Renal pelvis (tissue), 4 donors: ENCODE results near the gene NDST1. TPM values are rescaled to one million over a fixed set of nuclear protein-coding genes. Genes with fewer than 3 reads are reported as not detected.

Experiments used
- DNase-seq: peaks from one replicate; pipeline ENCODE4 v3.0.0-alpha.2; 2013
- polyA plus RNA-seq, 3 donors: library from polyadenylated mRNA; unstranded; fragments of 120-200 nt; gene quantifications; one replicate each; pipeline ENCODE4 v1.2.1, GENCODE V29; 2013; ENCODE audit not compliant: insufficient read length in 3 of 3

Gene NDST1
- polyA plus RNA-seq, 3 donors, result 56.8 to 67.7 (median 61.9) TPM

DNA sequence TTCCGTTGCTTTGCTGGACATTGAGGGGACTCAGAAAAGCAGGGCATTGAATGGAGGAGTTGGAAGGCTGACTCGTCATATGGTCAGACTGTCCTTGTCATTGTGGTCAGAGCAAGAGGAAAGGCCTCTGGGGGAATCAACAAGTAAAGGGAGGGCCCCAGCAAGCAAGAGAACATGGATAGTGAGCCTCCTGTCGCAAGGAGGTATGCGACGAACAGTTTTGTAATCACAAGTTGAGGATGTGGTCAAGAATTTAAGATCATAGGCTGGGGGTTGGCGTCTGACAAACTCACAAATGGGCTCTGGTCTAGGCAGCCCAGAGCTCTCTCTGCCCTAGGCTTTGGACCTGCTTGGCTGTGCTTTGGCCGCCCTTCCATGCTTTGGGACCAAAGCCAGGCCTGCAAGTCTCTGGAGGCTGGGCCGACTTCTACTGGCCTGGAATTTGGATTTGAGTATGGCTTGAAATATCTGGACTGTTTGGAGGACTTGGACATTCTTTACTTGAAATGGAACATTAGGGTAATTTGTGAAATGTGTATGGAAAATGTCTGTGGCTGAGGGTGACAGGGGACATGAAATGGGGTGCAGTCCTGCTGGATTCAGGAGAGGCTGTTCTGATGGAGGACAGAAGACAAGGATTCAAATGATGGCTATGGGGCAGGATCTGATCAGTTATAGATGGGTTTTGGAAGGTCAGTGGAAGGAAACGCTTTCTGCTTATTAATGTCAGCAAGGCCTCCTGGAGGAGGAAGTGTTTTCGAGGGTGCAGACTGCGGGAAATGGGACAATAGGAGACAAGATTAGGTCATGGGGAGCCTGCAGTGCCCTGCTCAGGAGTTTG is 19.2 kb upstream of the NDST1 start:
- DNase-seq, result no peak

DNA sequence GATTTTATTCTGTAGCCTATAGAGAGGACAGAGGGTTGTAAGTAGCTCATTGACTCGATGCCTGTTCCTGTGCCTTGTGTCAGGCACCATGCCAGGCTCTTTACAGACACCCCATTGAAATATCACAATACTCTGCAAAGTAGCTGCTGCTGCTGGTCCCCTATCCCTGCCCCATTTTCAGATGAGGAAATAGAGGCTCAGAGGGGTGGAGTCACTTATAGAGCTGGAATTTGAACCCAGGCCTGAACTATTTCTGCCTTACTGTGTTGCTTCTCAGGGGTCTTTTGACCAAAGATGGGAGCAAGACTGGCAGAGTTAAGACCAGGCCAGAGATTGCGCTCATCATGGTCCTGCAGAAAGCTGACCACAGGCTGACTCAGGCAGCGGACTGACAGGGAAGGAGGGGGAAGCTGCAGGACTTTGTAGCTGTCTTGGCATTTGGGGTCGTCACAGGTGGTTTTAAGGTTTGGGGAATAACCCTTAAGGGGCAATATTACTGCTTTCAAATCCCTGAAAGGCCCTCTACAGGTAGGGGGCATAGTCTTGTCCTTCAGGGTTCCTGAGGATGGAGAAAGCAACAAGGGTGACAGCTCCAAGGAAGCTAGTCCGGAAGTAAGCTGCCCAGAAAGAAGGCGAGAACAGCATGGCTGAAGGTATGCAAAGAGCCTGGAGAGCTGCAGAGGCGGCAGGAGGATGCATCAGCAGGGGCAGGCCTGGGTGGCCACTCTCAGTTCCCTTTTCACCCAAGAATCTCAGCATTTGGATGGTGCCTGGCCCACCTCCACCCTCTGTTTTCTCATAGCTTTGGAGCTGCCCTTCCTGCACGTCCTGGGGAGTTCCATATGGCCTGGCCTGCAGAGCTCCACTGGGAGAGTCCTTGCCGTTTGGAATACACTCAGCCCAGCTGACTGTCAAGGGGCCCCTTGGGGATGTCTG is 18.3 kb upstream of the NDST1 start:
- no peak for DNase-seq

DNA sequence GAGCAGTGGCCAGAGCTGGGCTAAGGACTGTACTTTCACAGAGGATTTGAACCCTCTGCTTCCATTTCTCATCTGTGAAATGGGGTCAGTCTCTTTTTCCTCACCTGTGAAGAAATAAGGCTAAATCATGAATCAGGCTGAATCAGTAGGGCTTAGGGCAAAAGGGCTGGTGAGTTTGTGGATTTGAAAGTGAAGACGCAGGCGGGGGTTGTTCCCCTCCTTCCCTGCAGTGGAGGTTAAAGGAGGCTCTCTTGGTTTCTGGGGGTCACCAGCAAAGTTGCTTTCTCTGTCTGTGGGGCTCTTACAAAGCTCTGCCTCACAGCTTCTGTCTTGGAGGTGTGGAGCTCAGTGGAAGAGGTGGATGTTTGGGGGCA is 17.6 kb upstream of the NDST1 start:
- DNase-seq, result no peak

DNA sequence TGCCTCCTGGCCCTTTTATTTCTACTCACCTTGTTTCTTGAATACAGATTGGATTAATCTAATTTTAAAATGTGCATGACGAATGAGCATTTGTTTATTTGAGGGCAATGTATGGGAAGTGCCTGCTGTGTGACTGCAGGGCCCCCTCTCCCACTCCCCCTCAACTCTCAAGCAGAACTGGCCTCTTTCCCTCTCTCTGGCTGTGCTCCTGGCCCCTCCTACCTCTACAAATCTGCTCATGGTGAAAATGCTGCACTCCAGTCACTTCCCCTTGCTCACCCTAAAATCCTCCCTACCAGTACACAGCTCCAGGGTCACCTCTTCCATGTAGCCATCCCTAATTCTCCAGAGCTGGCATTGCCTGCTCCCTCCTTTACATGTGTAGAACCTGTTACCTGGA is 17.2 kb upstream of the NDST1 start:
- no peak for DNase-seq

DNA sequence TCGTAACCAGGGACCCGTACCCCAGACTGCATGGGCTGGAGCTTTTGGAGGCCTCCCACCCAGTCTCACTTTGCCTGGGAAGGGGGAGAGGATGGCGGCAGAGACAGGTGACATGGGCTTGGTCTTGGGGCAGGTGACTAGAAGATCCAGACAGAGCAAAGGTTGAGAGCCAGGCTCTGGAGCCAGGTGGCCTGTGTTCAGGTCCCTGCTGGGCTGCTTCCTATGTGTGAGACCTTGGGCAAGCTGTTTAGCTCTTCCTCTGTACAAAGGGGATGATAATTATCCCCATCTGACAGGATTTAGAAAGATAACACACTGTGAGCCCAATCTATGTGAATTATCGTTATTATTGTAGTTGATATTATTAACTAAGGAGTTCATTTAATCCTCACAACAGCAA is 16.1 kb upstream of the NDST1 start:
- DNase-seq, result no peak

DNA sequence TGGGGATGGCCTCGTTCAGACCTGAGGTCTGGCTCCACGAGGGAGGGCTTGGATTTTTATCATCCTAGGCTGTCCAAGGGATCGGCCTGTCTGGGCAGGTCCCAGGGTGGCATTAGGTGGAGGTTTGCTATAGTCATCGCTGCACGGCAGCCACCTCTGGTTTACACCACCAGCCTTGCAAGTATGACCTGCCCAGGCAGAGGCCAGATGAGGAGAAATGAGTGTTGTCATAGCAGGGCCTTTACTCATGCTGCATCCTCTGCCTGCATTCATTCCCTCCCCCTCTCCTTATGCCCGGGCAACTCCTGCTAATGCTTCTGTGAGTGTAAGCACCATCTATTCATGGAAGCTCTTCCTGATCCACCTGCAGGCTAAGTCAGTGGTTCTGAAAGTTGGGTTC is 15.3 kb upstream of the NDST1 start:
- no peak for DNase-seq

DNA sequence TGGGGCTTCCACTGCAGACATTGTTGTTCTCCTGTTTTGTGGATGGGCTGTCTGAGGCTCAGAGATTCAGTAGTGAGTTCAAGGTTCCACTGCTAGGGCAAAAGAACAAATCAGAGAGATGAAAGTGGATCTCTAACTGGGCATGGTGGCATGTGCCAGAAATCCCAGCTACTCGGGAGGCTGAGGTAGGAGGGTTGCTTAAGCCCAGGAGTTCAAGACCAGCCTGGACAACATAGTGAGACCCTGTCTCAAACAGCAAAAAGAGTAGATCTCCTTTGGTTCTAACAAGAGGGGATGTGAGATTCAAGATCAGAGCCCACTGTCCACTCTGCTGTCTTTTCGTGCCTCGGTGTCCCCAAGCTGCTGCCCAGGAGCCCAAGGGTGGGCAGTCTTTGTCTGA is 11.8 kb upstream of the NDST1 start:
- no peak for DNase-seq

DNA sequence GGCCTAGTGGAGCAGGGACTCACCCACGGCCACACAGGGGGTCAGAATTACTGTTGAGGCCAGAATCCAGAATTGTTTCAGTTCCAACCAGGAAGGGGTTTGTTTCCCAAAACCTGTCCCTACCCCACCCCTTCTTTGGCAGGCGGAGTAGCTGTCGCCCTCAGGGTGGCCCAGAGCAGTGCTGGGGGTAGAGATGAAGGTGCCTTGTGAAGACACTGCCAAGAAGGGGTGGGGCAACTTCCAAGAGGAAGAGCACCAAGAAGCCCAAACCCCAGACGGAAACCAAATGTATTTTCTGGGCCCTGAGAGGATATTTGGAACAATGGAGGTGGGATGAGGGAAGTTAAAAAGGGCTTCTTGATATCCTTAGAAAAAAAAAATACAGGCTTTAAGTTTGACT is 11.4 kb upstream of the NDST1 start:
- DNase-seq, result no peak

DNA sequence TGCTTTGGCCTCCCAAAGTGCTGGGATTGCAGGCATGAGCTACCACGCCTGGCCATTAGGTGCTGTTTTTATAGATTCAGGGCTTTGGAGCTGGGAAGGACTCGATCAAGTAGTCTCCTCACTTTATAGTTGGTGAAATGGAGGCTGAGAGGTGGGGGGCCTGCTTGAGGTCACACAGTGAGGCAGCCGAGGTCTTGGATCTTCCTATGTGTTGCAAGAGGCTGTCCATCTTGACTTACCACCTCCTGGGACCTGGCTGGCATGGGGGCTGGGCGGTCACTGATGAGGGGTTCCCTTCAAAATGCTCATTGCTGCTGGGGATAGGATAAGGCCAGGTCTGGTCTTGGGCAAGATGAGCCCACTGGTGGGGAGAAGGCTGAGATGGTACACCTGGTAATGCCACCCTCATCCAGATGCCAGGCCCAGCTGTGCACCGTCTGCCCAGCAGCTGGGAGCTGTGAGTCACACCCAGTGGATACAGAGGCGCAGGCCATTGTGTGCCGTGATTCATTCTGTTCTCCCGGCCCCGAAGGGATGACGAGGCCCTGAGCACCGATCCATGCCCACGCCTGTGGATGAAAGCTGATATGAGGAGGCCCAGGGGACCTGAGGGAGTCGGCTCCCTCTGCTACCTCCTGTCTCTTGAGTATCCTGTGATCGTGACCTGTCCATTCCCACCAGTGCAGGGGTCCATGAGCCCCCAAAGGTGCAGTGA is 10.5 kb upstream of the NDST1 start:
- DNase-seq, result peak; percentile 81

DNA sequence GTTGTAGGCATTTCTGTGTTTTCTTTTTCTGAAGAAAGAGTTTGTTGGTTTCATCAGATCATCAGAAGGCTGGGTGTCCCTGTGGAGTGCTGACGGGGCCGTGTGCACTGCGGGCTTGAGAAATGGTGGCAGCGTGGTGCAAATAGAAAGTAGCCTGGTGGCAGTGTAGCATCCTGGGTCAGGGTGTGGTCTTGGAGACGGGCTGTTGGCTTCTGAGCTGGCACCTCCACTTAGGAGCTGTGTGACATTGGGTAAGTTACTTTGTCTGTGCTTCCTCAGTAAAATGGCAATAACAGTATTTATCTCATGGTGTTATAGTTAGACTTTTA is 10.0 kb upstream of the NDST1 start:
- DNase-seq, result no peak

DNA sequence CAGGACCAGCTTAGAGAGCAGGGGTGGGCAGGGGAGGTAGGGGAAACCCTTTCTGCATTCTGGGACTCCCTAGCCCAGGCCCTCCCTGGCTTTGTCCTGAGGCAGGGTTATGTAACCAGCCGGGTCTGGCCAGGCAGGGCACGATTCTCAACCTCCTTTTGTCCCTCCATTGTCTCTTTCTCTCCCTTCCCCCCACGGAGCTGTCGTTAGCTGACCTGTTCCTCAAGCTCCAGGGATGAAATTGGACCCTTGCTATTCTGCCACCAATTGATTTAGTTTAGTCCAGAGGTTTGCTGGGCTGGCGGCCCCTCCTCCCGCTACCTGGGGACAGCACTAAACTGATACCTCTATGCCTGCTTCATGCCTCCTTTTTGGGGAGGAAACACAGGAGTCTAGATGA is 9.4 kb upstream of the NDST1 start:
- DNase-seq, result no peak

DNA sequence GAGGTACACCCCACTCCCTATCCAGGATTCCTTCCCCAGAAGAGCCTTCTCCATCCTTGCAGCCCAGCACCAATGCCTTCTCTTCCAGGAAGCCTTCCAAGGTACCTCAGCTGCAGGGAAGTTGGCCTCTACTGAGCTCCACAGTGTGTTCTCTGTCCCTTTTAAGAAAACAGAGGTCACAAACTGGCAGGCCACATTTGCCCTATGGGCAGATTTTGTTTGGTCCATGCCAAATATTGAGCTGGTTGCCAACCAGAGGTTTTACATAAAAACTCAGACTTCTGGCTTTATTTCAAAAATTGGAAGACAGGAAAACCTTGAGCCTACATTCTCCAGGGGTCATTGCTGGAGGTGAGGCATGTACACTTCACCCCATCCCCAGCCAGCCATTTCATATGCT is 9.0 kb upstream of the NDST1 start:
- DNase-seq, result no peak

DNA sequence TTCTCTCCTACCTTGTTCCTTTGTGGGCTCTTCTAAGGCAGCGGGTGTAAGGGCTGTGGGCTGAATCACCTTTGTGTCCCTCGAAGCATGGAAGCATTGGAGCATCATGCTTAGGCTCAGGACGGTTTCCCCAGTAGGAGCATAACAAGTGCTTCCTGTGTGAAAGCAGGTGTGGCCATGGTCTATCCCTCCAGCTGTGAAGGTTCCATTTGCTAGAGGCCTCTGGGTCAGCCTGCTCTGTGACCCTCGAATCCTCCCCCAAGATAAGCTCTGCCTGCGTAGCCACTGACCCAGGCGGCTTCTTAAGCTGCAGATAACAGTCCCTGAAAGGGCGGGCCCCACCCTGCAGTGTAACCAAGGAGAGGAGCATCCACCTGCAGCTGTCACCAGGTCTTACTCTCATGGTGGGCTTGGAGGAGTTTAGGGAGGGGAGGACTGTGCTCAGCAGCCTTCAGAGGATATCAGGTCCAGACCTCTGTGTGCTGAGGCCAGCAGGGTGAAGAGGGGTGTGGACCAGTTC is 8.4 kb upstream of the NDST1 start:
- no peak for DNase-seq

DNA sequence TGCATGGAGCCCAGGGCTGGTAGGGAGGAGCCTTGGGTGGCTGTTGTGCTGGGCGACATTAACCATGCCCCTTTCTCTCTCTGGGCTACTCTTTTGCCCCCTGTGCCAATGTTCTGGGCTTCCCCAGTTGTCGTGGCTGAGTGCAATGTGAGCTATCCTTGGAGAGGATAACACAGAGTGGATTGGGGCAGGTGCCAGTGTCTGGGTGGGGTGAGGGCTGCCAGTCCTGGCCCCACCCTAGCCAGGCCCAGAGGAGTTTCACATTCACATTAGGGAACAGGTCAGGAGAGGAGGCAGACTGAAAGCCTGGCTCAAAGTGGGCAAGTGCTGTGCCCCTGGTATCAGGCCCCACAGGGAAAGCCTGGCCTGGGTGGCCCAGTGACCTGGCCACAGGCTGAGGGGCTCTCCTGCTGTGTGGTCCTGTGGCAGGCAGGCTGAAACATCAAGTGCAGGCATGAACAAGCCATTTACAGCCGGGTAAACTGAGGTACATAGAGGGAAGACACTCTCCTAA is 7.5 kb upstream of the NDST1 start:
- DNase-seq, result no peak

DNA sequence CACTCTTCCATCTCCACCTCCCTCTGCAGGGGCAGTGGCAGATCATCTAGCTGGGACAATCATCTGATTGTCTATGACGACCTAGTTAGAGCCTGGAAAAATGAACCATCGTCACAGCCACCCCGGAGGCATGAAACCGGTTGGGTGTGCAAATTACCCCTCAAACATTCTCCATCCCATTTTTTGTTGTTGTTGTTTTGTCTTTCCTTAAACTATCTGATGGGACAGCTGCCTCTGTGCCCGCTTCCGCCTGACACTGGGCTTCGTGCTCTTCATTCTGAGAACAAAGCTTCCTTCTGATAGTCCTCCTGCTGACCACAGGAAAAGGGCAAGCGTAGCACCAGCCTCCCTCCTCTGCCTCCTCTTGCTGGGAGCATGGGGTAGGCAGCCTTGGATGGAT is 7.0 kb upstream of the NDST1 start:
- no peak for DNase-seq

DNA sequence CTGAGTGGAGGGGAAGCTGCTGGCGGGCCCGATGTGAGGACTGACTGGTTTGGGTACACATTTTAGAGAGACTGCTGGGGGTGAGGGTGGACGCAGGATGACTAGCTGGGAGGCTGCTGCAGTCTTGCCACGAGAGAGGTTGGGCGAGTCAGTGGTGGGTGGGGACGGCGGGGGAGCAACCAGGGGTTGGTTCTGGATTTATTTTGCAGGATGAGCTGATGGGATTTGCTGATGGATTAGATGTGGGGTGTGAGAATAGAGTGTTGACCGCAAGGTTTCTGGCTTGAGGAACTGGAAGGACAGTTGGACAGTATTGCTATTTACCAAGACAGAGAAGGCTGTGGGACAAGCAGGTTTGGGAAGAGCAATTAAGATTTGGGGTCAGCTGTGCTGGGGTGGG is 5.8 kb upstream of the NDST1 start:
- DNase-seq, result no peak

DNA sequence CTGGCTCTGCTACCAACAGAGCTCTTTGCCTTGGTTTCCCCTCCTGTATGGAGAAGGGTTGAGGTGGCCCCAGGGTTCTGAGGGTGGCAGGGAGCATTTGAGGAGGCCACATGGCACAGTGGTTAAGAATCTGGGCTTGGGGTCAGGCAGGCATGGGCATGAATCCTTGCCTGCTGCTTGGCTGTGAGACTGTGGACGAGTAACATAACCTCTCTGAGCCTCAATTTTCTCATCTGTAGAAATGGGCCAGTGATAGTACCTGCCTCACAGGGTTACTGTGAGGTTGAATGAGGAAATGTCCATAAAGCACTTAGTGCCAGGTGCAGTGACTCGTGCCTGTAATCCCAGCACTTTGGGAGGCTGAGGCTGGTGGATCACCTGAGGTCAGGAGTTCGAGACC is 5.1 kb upstream of the NDST1 start:
- DNase-seq, result no peak

DNA sequence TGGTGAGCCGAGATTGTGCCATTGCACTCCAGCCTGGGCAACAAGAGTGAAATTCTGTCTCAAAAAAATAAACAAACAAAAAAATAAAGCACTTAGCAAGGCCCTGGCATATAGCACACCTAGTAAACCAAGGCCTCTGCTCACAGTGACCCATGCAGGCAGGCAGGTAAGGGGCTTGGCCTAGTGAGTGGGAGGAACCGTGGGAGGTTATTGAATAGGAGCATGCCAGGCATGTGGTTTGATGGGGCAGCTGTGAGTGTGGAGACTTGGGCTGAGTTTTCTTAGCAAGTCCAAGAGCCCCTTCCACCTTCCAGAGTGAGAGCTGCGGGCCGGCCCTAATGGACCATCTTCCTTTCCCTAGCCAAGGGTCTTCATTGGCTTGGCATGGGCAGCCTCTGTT is 4.5 kb upstream of the NDST1 start:
- DNase-seq, result no peak

DNA sequence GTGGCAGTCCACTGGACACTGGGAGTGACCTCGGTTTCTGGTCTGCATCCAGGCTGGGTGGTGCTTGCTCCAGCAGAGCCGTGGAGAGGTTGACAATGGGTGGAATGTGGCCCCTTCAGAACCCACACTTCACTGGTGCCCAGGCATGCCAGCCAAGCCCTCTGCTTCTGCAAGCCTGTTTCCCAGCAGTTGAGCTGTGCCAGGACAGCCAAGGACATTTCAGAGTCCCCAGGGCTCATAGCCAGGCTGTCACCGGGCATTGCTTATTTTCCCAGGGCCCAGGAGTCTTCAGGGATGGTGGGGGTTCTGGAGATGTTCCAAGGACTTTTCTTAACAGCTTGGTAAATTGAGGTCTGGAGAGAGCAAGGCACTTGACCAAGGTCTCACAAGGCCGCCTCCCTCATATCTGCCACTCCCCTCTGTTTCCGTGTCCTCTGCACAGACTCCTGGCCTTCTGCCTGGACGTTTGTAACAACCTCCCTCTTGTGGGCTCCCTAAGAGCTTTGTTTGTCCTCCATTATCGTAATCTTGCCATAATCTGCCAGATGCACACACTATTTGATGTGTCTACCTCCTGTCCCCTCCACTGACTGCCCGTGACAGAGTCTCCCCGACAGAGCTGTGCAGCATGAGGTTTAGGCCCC is 3.8 kb upstream of the NDST1 start:
- no peak for DNase-seq

DNA sequence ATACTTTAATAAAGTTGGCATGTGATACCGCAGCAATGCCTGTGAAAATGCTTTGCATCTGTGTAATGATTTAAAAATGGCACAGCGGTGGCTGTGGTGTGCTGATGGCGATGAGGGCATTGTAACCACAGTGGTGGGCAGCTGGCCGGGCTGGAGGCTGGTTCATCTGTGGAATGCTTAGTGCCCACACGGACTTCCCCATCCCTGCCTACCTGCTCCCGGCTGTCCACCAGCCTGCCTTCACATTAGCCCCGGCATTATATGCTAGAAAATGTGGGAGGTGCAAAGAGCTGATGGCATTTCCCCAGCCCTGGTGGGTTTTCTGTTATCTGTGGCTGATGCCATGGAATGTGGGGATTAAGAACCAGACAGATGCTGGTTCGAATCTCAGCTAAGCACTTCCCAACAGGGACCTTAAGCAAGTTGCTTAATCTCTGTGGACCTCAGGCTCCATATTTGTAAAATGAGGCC is 2.9 kb upstream of the NDST1 start:
- no peak for DNase-seq

DNA sequence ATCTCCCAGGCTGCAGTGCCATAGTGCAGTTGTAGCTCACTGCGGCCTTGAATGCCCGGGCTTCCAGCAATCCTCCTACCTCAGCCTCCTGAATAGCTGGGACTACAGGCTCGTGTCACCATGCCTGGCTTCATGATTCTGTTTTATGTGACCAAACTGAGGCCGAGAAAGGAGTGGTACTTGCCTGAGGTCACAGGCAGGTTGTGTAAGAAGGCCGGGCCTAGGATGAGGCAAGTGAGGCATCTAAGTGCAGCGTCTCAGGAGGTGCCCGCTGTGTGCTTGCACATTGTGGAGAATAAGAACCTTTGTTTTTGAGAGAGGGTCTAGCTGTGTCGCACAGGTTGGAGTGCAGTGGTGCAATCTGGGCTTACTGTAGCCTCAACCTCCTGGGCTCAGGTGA is 2.1 kb upstream of the NDST1 start:
- no peak for DNase-seq
